ENCODE results near the gene NEFH.
A peak's percentile ranks its signal among the peaks of the same experiment; 100 is the strongest.
"Not testable (repeated sequence)": the region's sequence is repeated elsewhere in the genome, so short reads cannot be mapped to it uniquely, and the experiment has no call there.

NEFH gene, protein sequence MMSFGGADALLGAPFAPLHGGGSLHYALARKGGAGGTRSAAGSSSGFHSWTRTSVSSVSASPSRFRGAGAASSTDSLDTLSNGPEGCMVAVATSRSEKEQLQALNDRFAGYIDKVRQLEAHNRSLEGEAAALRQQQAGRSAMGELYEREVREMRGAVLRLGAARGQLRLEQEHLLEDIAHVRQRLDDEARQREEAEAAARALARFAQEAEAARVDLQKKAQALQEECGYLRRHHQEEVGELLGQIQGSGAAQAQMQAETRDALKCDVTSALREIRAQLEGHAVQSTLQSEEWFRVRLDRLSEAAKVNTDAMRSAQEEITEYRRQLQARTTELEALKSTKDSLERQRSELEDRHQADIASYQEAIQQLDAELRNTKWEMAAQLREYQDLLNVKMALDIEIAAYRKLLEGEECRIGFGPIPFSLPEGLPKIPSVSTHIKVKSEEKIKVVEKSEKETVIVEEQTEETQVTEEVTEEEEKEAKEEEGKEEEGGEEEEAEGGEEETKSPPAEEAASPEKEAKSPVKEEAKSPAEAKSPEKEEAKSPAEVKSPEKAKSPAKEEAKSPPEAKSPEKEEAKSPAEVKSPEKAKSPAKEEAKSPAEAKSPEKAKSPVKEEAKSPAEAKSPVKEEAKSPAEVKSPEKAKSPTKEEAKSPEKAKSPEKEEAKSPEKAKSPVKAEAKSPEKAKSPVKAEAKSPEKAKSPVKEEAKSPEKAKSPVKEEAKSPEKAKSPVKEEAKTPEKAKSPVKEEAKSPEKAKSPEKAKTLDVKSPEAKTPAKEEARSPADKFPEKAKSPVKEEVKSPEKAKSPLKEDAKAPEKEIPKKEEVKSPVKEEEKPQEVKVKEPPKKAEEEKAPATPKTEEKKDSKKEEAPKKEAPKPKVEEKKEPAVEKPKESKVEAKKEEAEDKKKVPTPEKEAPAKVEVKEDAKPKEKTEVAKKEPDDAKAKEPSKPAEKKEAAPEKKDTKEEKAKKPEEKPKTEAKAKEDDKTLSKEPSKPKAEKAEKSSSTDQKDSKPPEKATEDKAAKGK

DNA sequence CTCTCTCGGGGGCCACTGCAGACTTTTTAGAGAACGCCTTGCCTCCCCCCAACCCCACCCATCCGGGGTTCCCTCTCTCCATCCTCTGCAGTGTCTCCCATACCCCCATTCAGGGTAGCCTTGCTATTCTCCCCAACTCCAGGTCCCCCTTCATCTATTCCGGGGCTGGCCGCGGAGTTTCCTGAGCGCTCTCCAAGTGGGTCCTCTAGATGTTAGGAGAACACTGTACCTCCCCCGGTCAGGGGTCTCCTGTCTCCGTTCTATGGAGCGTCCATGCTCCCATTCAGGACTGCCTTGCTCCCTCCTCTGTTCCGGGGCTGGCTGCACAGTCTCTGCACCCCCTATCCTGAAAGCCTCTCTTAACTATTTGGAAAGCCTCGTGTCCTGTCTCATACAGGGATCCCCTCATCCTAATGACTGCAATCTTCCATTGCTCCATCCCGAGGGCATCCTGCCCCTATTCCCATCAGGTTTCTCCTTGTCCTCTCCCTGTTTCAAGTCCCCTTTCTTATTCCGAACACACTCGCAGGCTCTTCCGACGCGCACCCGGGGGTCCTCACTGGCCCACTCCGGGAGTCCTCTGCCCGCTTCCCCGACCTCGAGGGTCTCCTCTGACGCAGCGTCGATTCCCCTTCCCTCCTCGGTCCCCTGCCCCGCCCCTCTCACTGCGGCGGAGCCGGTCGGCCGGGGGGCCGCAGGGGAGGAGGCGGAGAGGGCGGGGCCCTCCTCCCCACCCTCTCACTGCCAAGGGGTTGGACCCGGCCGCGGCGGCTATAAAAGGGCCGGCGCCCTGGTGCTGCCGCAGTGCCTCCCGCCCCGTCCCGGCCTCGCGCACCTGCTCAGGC lies at the start of gene NEFH:
TSS of gene NEFH (plus strand) at position 802 of the 845 bp plus-strand sequence. CDS start 45 bp downstream, outside the sequence.
- no peak for DNase-seq (ENCODE audit: extremely low read depth, low read depth)
- TF ChIP-seq, protein P1, sequence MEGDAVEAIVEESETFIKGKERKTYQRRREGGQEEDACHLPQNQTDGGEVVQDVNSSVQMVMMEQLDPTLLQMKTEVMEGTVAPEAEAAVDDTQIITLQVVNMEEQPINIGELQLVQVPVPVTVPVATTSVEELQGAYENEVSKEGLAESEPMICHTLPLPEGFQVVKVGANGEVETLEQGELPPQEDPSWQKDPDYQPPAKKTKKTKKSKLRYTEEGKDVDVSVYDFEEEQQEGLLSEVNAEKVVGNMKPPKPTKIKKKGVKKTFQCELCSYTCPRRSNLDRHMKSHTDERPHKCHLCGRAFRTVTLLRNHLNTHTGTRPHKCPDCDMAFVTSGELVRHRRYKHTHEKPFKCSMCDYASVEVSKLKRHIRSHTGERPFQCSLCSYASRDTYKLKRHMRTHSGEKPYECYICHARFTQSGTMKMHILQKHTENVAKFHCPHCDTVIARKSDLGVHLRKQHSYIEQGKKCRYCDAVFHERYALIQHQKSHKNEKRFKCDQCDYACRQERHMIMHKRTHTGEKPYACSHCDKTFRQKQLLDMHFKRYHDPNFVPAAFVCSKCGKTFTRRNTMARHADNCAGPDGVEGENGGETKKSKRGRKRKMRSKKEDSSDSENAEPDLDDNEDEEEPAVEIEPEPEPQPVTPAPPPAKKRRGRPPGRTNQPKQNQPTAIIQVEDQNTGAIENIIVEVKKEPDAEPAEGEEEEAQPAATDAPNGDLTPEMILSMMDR (IDR thresholded peaks at IDR 0.05; ENCODE audit: low read depth, low read length, missing control alignments): no peak
- H3K4me3 ChIP-seq (replicated peaks; ENCODE audit: low read depth, low read length): peak within 1 kb of the TSS; percentile 34

DNA sequence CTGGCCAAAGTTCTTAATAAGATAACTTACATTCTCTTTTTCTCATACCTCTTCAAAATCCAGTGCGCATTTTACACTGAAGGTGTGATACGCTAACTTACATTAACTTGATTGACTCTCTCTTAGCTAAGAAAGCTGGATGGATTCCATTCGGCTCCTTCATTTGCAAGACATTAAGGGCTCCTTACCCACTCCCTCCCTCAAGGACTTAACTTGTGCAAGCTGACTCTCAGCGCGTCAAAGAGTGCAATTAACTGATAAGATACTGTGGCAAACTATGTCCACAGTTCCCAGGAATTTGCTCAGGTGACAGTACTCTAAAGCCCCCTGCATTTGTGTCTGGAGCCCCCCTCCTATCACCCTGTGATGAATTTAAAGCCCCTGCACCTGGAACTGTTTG lies 48.0 kb upstream of the NEFH start:
- TF ChIP-seq, protein P1 (IDR thresholded peaks at IDR 0.05; ENCODE audit: low read depth, low read length, missing control alignments): no peak
- no peak overlapping the region for H3K4me3 ChIP-seq (replicated peaks; ENCODE audit: low read depth, low read length)
- no peak for DNase-seq (ENCODE audit: extremely low read depth, low read depth)

DNA sequence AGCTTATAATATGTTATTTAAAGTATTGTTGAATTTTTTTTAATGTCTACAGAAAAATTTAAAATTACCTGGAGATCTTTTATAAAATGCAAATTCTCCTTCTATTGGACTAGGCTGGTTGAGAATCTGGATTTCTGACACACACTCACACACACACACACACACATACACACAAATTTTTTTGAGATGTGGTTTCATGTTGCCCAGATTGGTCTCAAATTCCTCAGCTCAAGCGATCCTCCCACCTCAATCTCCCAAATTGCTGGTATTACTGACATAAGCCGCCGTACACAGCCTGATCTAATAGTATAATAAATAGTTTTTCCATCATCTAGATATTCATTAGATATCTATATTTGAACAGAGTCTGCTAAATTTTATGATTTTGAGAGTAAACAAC lies 46.2 kb upstream of the NEFH start:
- H3K4me3 ChIP-seq (replicated peaks; ENCODE audit: low read depth, low read length): no peak overlapping the region
- TF ChIP-seq, protein P1 (IDR thresholded peaks at IDR 0.05; ENCODE audit: low read depth, low read length, missing control alignments): no peak
- no peak for DNase-seq (ENCODE audit: extremely low read depth, low read depth)

DNA sequence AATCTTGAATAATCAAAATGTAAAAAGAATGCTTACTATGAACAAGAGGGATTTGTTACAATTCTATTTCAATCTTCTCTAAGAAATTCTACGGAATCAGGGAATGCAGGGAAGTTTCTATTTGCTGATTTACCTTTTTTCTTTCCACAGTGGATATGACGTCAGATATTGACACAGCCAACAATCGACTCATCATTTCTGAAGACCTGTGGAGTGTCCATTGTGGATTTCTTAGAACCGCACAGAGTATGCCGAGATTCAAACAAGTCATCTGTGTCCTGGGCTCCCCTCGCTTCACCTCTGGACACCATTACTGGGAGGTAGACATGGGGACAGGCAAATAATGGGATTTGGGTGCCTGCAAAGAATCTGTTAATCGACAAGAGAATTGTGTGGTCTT lies 45.7 kb upstream of the NEFH start:
- DNase-seq (ENCODE audit: extremely low read depth, low read depth): no peak
- TF ChIP-seq, protein P1 (IDR thresholded peaks at IDR 0.05; ENCODE audit: low read depth, low read length, missing control alignments): no peak

DNA sequence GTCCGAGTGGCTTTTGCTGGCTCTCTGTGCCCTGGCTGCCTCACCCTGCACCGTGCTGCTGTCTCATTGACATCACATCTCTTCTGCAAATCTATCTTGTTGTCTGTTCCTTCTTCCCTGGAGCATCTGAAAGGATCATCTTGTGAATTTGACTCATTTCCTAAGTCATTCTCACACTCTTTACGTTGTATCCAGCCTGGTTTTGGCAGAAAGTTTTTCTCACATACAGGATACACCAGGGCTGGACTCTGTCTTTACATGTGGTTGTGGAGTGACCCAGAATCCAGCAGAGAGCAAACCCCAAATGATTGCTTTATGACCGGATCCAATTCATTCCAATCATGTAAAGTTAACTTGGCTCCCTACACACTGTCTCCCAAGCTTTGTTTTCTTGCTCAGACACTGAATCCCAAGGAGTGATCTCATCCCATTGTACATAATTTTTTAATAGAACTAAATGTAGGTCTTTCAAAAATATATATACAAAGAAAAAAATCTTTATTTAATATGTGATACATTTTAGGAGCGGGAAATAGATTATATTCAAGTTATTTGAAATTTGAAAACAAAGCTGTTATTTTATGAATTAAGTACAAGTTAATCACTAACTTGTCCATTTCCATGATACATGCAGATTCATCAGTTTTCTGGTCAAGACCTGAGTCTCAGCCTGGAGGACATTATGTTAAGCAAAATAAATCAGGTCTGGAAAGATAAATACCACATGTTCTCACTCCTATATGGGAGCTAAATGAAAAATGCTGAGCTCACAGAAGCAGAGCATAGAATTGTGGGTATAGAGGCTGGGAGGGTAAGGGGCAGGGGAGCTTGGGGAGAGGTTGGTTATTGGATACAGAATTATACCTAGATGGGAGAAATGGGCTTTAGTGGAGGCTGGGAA lies 44.5 kb upstream of the NEFH start:
- no peak overlapping the region for H3K4me3 ChIP-seq (replicated peaks; ENCODE audit: low read depth, low read length)
- TF ChIP-seq, protein P1 (IDR thresholded peaks at IDR 0.05; ENCODE audit: low read depth, low read length, missing control alignments): no peak
- no peak for DNase-seq (ENCODE audit: extremely low read depth, low read depth)

More for the DNA sequence above, 45.7 kb upstream of the NEFH start:
- H3K4me3 ChIP-seq (replicated peaks; ENCODE audit: low read depth, low read length): no peak overlapping the region

DNA sequence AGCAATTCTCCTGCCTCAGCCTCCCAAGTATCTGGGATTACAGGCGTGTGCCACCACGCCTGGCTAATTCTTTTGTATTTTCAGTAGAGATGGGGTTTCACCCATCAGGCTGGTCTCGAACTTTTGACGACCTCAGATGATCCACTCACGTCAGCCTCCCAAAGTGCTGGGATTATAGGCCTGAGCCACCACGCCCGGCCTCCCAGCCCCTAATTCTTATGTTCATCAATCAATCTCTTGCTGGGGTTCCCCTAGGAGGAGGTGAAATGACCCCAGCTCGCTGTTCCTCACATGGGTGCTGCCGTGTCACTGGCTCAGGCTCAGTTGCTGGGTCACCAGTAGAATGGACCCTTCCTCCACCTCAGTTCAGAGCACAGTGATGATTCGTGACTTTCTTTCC lies 41.7 kb upstream of the NEFH start, which contains the start of gene RFPL1:
TSS of gene RFPL1 (plus strand) at position 301 of the 400 bp plus-strand sequence.
- DNase-seq (ENCODE audit: extremely low read depth, low read depth); H3K4me3 ChIP-seq (replicated peaks; ENCODE audit: low read depth, low read length): not testable (repeated sequence)

Data from HFF-Myc (cell line).